22Rv1 (cell line): ENCODE results near the gene DHRS12.

Experiments used
- ZFX ChIP-seq: fragments of 450-650 bp; IDR thresholded peaks from 2 replicates; pipeline ENCODE4 v1.6.1; 2017; ENCODE audit warnings: antibody characterized with exemption, borderline replicate concordance
- TF ChIP-seq, protein P1 (sequence below): fragments of 450-650 bp; IDR thresholded peaks from 2 replicates; pipeline ENCODE4 v1.5.1; 2017; ENCODE audit warnings: mild to moderate bottlenecking

DNA sequence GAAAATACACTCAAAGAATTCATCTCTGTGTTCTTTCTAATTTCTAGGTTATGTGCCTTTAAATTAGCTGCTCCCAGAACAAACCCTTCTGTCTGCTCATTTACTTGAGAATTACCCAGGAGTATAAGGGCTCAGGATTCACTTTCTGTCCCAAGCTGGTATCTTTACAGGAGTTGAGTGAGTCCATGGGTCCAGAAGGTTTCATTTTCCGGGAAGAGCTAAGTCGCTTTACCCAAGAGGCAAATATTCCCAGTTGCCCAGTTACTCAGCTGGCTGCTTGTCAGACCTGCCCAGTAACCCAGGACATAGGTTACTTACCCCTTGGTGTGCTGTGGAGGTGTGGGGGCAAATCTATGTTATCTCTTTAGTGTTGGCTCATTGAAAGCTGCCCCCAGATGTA is 47.3 kb downstream of the DHRS12 start:
- TF ChIP-seq, protein P1, sequence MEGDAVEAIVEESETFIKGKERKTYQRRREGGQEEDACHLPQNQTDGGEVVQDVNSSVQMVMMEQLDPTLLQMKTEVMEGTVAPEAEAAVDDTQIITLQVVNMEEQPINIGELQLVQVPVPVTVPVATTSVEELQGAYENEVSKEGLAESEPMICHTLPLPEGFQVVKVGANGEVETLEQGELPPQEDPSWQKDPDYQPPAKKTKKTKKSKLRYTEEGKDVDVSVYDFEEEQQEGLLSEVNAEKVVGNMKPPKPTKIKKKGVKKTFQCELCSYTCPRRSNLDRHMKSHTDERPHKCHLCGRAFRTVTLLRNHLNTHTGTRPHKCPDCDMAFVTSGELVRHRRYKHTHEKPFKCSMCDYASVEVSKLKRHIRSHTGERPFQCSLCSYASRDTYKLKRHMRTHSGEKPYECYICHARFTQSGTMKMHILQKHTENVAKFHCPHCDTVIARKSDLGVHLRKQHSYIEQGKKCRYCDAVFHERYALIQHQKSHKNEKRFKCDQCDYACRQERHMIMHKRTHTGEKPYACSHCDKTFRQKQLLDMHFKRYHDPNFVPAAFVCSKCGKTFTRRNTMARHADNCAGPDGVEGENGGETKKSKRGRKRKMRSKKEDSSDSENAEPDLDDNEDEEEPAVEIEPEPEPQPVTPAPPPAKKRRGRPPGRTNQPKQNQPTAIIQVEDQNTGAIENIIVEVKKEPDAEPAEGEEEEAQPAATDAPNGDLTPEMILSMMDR, result no peak
- no peak for TF ChIP-seq ZFX
